GM18909 (cell line): ENCODE results near the gene TMEM270.

Experiments used
- ATAC-seq: cut with Tn5 transposase; IDR thresholded peaks from one replicate; pipeline ENCODE4 v1.9.1; 2021; ENCODE audit warnings: mild to moderate bottlenecking; ENCODE audit not compliant: unreplicated experiment, poor library complexity

Gene TMEM270

GRCh38 chr7:73851410-73852338 is 9.3 kb upstream of the TMEM270 start:
- peak; percentile 70 for ATAC-seq

- no peak for ATAC-seq
Measured at GRCh38 chr7:73852500-73852899, 8.5 kb upstream of the TMEM270 start.

GRCh38 chr7:73856941-73857340 is 4.0 kb upstream of the TMEM270 start:
- no peak for ATAC-seq

GRCh38 chr7:73858807-73859206 is 2.2 kb upstream of the TMEM270 start:
- ATAC-seq: no peak

GRCh38 chr7:73861305-73861704 is 346 bp downstream of the TMEM270 start:
- no peak for ATAC-seq

GRCh38 chr7:73864981-73865711 is 4.2 kb downstream of the TMEM270 start:
- no peak for ATAC-seq

- no peak for ATAC-seq
Measured at GRCh38 chr7:73865738-73866445, 4.9 kb downstream of the TMEM270 start.

- no peak for ATAC-seq
Measured at GRCh38 chr7:73866446-73866767, 5.4 kb downstream of the TMEM270 start.

GRCh38 chr7:73869011-73869798 is 8.2 kb downstream of the TMEM270 start:
- no peak for ATAC-seq

GRCh38 chr7:73870041-73870492 is 9.1 kb downstream of the TMEM270 start:
- no peak for ATAC-seq

GRCh38 chr7:73871163-73872011 is 10.4 kb downstream of the TMEM270 start:
- no peak for ATAC-seq

GRCh38 chr7:73872056-73872908 is 11.3 kb downstream of the TMEM270 start:
- no peak for ATAC-seq

- no peak for ATAC-seq
Measured at GRCh38 chr7:73876361-73876760, 15.4 kb downstream of the TMEM270 start.

GRCh38 chr7:73876973-73877372 is 16.0 kb downstream of the TMEM270 start:
- ATAC-seq: no peak

GRCh38 chr7:73879977-73880681 is 19.2 kb downstream of the TMEM270 start:
- no peak for ATAC-seq

- ATAC-seq: no peak
Measured at GRCh38 chr7:73880755-73881328, 19.9 kb downstream of the TMEM270 start.

- no peak for ATAC-seq
Measured at GRCh38 chr7:73881352-73882046, 20.5 kb downstream of the TMEM270 start.
